ENCODE data around the gene WDR6. TPM values are rescaled to one million over a fixed set of nuclear protein-coding genes. Genes with fewer than 3 reads are reported as not detected.

Gene WDR6
- total RNA-seq, 2 donors from 2014 or later = 109 to 136 TPM

GRCh38 chr3:49023775-49024174 is 16.6 kb downstream of the WDR6 start:
- no peak overlapping the region for H3K4me3 ChIP-seq
- peaks cover 75% of the 10 kb centered on the region for H3K4me1 ChIP-seq
- TF ChIP-seq CTCF (IDR thresholded peaks at IDR 0.05) (no peak), POLR2A (IDR thresholded peaks at IDR 0.05) (no peak)
- H3K27ac ChIP-seq = no peak overlapping the region
- H3K27me3 ChIP-seq = no peaks in the 10 kb centered on the region
- intact Hi-C loops (cut with DNase I) = no loop called here
- WGBS, 2 donors = 85 to 89% methylated on average over 4 of the region's 4 CpGs
- DNase-seq = no peak
- no peaks in the 10 kb centered on the region for H3K9me3 ChIP-seq
- peaks cover 0 to 13% of the 10 kb centered on the region in 2 donors for H3K36me3 ChIP-seq (replicated peaks in 1 of 2; ENCODE audit: insufficient read depth in 1 of 2, low read depth in 2 of 2)
- no peak for ATAC-seq

GRCh38 chr3:49024449-49024848 is 17.3 kb downstream of the WDR6 start:
- DNase-seq = no peak
- Histone ChIP-seq H3K27me3 (no peaks in the 10 kb centered on the region), H3K4me3 (no peak overlapping the region), H3K9me3 (no peaks in the 10 kb centered on the region), H3K27ac (no peak overlapping the region), H3K4me1 (peaks cover 71% of the 10 kb centered on the region), H3K36me3 (replicated peaks in 1 of 2; ENCODE audit: insufficient read depth in 1 of 2, low read depth in 2 of 2) (peaks cover 0 to 13% of the 10 kb centered on the region in 2 donors)
- intact Hi-C loops (cut with DNase I) = no loop called here
- 68 to 74% methylated on average over 5 of the region's 5 CpGs for WGBS, 2 donors
- ATAC-seq = no peak
- no peak for TF ChIP-seq CTCF (IDR thresholded peaks at IDR 0.05)
- no peak for TF ChIP-seq POLR2A (IDR thresholded peaks at IDR 0.05)

GRCh38 chr3:49025005-49025792 is 18.0 kb downstream of the WDR6 start:
- H3K36me3 ChIP-seq (replicated peaks in 1 of 2; ENCODE audit: insufficient read depth in 1 of 2, low read depth in 2 of 2) = peaks cover 0 to 13% of the 10 kb centered on the region in 2 donors
- ATAC-seq = no peak
- H3K27ac ChIP-seq = peak overlapping the region in 1 of 4 donors; percentile 12
- TF ChIP-seq POLR2A (IDR thresholded peaks at IDR 0.05) = no peak
- TF ChIP-seq CTCF (IDR thresholded peaks at IDR 0.05) = no peak
- no peak overlapping the region for H3K4me3 ChIP-seq
- H3K4me1 ChIP-seq = peaks cover 63% of the 10 kb centered on the region
- 72 to 73% methylated on average over 7 to 13 of the region's 13 CpGs for WGBS, 2 donors
- H3K27me3 ChIP-seq = no peaks in the 10 kb centered on the region
- intact Hi-C loops (cut with DNase I) = no loop called here
- no peaks in the 10 kb centered on the region for H3K9me3 ChIP-seq
- DNase-seq = no peak

- TF ChIP-seq POLR2A (IDR thresholded peaks at IDR 0.05) = no peak
- TF ChIP-seq CTCF (IDR thresholded peaks at IDR 0.05) = no peak
- ATAC-seq = no peak
- H3K4me3 ChIP-seq = no peak overlapping the region
- H3K4me1 ChIP-seq = peaks cover 58% of the 10 kb centered on the region
- no peak overlapping the region for H3K27ac ChIP-seq
- DNase-seq = no peak
- 80 to 93% methylated on average over 7 to 8 of the region's 8 CpGs for WGBS, 2 donors
- H3K27me3 ChIP-seq = no peaks in the 10 kb centered on the region
- H3K36me3 ChIP-seq (replicated peaks in 1 of 2; ENCODE audit: insufficient read depth in 1 of 2, low read depth in 2 of 2) = peaks cover 0 to 13% of the 10 kb centered on the region in 2 donors
- H3K9me3 ChIP-seq = no peaks in the 10 kb centered on the region
- intact Hi-C loops (cut with DNase I) = no loop called here
Observed at GRCh38 chr3:49025793-49026520, 18.8 kb downstream of the WDR6 start.

Measured in body of pancreas (tissue), 4 donors.